ENCODE results near the gene SLC35B4. TPM values are rescaled to one million over a fixed set of nuclear protein-coding genes. Genes with fewer than 3 reads are reported as not detected.

SLC35B4 gene
- total RNA-seq, 1 experiment from 2014 or later = 20.0 TPM

DNA sequence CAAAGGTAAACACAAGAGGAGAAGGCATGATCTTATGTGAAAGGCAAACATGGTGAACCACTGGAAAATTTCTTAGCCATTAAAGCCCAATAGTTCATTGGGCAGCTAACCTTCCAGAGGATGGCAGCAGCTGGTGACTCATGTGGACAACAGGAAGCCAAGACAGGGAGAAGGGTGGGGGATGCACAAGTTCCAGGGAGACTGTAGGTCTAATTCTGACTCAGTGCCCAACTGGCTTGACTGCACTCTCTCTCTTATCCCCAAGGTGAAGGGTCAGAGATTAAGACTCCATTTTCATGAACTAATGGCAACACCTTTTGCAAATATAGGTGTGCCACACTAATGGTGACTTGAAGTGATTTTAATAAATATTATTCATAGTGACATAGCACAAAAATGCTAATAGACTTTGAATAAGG is 47.9 kb upstream of the SLC35B4 start:
- intact Hi-C loops (cut with micrococcal nuclease; ENCODE audit: unreplicated experiment) = no loop called here
- CTCF ChIA-PET = no interaction called here
- Histone ChIP-seq H3K27ac (ENCODE audit: low read depth, low read length, poor library complexity, severe bottlenecking) (no peak overlapping the region), H3K36me3 (ENCODE audit: insufficient read depth, low read length, poor library complexity, severe bottlenecking) (no peaks in the 10 kb centered on the region), H3K4me1 (ENCODE audit: insufficient read depth, low read length, poor library complexity, severe bottlenecking) (peaks cover 10% of the 10 kb centered on the region), H3K4me3 (ENCODE audit: low read depth, low read length, poor library complexity, severe bottlenecking) (no peak overlapping the region), H3K9me3 (ENCODE audit: low read depth, low read length, poor library complexity, severe bottlenecking) (no peaks in the 10 kb centered on the region), H3K27me3 (replicated peaks; ENCODE audit: insufficient read depth, low read depth, low read length, poor library complexity) (no peaks in the 10 kb centered on the region)
- DNase-seq (ENCODE audit: low spot score) = no peak
- TF ChIP-seq, protein P1, sequence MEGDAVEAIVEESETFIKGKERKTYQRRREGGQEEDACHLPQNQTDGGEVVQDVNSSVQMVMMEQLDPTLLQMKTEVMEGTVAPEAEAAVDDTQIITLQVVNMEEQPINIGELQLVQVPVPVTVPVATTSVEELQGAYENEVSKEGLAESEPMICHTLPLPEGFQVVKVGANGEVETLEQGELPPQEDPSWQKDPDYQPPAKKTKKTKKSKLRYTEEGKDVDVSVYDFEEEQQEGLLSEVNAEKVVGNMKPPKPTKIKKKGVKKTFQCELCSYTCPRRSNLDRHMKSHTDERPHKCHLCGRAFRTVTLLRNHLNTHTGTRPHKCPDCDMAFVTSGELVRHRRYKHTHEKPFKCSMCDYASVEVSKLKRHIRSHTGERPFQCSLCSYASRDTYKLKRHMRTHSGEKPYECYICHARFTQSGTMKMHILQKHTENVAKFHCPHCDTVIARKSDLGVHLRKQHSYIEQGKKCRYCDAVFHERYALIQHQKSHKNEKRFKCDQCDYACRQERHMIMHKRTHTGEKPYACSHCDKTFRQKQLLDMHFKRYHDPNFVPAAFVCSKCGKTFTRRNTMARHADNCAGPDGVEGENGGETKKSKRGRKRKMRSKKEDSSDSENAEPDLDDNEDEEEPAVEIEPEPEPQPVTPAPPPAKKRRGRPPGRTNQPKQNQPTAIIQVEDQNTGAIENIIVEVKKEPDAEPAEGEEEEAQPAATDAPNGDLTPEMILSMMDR (conservative IDR thresholded peaks at IDR 0.05; ENCODE audit: low read depth, low read length) = no peak
- TF ChIP-seq EZH2 (IDR thresholded peaks at IDR 0.05; ENCODE audit: borderline replicate concordance, low read depth, low read length, poor library complexity, severe bottlenecking) = no peak
- POLR2A ChIA-PET (ENCODE audit: low non-redundant PET) = no interaction called here
- BruUV-seq (replicated peaks) = no TSS peak

DNA sequence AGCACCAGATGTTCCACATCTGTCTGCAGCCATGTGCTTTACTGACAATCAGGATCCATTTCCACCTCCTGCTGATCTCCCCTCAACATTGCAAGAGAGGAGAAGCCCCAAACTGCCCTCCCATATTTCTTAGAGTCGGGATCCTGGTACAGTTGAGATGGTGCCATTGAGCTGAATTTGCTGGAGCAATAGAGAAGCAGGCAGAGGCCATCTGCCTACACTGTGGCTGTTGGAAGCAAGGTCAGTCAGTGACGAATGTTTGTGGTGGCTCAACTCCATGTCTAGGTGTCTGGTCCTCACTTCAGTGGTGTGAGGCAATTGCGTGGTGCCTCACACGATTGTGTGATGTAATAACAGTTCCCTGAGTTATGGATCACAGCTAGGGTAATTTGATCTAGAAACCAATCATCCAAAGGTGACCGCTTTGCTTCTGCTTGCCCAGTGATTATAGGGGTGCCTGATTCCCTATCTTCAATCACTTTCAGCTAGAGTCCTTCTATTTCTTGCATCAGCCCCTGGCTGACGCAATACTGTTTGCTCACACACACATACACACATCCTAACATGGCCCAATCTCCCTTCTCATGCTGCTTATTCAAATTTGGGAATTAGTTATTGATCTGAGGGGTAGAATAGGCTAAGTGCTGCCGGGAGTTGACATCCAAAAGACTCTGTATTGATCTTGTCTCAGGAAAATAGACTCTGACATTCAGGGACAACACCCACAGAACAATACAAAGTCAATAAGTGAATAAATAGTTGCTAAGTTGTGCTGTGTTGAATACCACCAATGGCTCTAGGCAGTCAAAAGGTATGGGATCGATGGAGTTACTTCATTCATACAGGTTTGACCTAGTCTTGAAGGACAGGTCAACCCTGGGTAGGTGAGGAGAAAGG is 46.1 kb upstream of the SLC35B4 start:
- Histone ChIP-seq H3K36me3 (ENCODE audit: insufficient read depth, low read length, poor library complexity, severe bottlenecking) (no peaks in the 10 kb centered on the region), H3K27ac (ENCODE audit: low read depth, low read length, poor library complexity, severe bottlenecking) (no peak overlapping the region), H3K4me1 (ENCODE audit: insufficient read depth, low read length, poor library complexity, severe bottlenecking) (no peaks in the 10 kb centered on the region), H3K9me3 (ENCODE audit: low read depth, low read length, poor library complexity, severe bottlenecking) (no peaks in the 10 kb centered on the region), H3K4me3 (ENCODE audit: low read depth, low read length, poor library complexity, severe bottlenecking) (no peak overlapping the region), H3K27me3 (replicated peaks; ENCODE audit: insufficient read depth, low read depth, low read length, poor library complexity) (no peaks in the 10 kb centered on the region)
- BruUV-seq (replicated peaks) = no TSS peak
- no peak for TF ChIP-seq EZH2 (IDR thresholded peaks at IDR 0.05; ENCODE audit: borderline replicate concordance, low read depth, low read length, poor library complexity, severe bottlenecking)
- TF ChIP-seq, protein P1 (conservative IDR thresholded peaks at IDR 0.05; ENCODE audit: low read depth, low read length) = no peak
- POLR2A ChIA-PET (ENCODE audit: low non-redundant PET) = no interaction called here
- no peak for DNase-seq (ENCODE audit: low spot score)
- intact Hi-C loops (cut with micrococcal nuclease; ENCODE audit: unreplicated experiment) = no loop called here
- CTCF ChIA-PET = no interaction called here

DNA sequence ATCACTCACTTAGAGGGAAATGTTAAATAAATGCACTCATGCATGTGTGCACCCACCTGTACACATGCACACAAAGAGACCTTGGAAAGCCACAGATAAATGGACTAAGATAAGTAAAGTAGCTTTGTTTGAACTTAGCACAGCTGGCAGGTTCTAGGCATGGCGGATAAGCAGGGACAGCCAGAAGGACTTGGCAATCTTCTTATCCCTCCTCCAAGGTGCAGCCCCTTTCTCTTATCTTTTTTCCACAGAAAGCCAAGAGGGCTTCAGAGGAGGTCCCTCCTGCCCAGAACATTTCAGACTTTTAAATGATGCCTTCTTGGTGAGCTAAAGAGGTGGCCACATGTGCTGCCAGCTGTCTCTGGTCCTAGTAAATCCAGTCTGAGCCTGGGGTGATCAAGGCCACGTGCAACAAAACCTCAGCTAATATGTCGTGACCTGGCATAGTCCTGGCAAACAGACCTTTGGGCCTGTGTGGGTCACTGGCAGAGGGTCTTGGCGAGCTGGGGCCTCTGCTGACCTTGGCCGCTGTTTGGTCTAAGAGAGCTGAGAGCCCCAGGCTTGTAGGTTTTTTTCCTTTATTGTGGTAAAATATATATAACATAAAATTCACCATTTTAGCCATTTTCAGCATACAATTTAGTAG is 43.2 kb upstream of the SLC35B4 start:
- no peak overlapping the region for H3K27ac ChIP-seq (ENCODE audit: low read depth, low read length, poor library complexity, severe bottlenecking)
- DNase-seq (ENCODE audit: low spot score) = no peak
- H3K36me3 ChIP-seq (ENCODE audit: insufficient read depth, low read length, poor library complexity, severe bottlenecking) = no peaks in the 10 kb centered on the region
- ChIA-PET CTCF (no interaction called here), POLR2A (ENCODE audit: low non-redundant PET) (no interaction called here)
- TF ChIP-seq, protein P1 (conservative IDR thresholded peaks at IDR 0.05; ENCODE audit: low read depth, low read length) = no peak
- TF ChIP-seq EZH2 (IDR thresholded peaks at IDR 0.05; ENCODE audit: borderline replicate concordance, low read depth, low read length, poor library complexity, severe bottlenecking) = no peak
- no peaks in the 10 kb centered on the region for H3K9me3 ChIP-seq (ENCODE audit: low read depth, low read length, poor library complexity, severe bottlenecking)
- BruUV-seq (replicated peaks) = no TSS peak
- intact Hi-C loops (cut with micrococcal nuclease; ENCODE audit: unreplicated experiment) = loop anchor here (10.0 kb wide), 1 partner anchor 195 kb away; no protein-coding TSS in a partner anchor
- no peaks in the 10 kb centered on the region for H3K4me1 ChIP-seq (ENCODE audit: insufficient read depth, low read length, poor library complexity, severe bottlenecking)
- no peaks in the 10 kb centered on the region for H3K27me3 ChIP-seq (replicated peaks; ENCODE audit: insufficient read depth, low read depth, low read length, poor library complexity)
- H3K4me3 ChIP-seq (ENCODE audit: low read depth, low read length, poor library complexity, severe bottlenecking) = no peak overlapping the region

Data from A673 (cell line).